Panc1 (cell line): ENCODE measurements around the gene RNF213. TPM values are rescaled to one million over a fixed set of nuclear protein-coding genes. Genes with fewer than 3 reads are reported as not detected.

Source experiments
- ATAC-seq: fragments of 200-7000 bp; cut with Tn5 transposase; 2 replicates; pipeline ENCODE4 v1.9.1; 2020; ENCODE audit warnings: mild to moderate bottlenecking, moderate library complexity
- BruUV-seq: library from RNA; stranded (reverse); fragments of 400-500 nt; replicated peaks from 2 replicates; lab custom pipeline; 2021; lab: Mats Ljungman, UMichigan
- CTCF ChIA-PET: fragments of 300-600 bp; sonication (Branson Sonifier 250); formaldehyde crosslinking; loops from one replicate; lab custom pipeline; 2022; ENCODE audit warnings: antibody characterized with exemption; lab: Charles Lee
- POLR2A ChIA-PET: fragments of 300-600 bp; sonication (Branson Sonifier 250); formaldehyde crosslinking; loops from one replicate; lab custom pipeline; 2022; ENCODE audit warnings: antibody characterized with exemption; lab: Charles Lee
- DNase-seq: peaks from one replicate; pipeline ENCODE4 v3.0.0-alpha.2; 2010; ENCODE audit warnings: low read depth, low spot score
- H3K27ac ChIP-seq: 2 replicates; pipeline ENCODE4 v1.5.1; 2011; ENCODE audit warnings: mild to moderate bottlenecking, low read length, inconsistent platforms
- H3K27me3 ChIP-seq: fragments of 200-500 bp; sonication (Bioruptor generic); 2 replicates; pipeline ENCODE4 v1.6.0; 2014; ENCODE audit warnings: low read length, inconsistent platforms; ENCODE audit not compliant: control insufficient read depth, insufficient read depth
- H3K36me3 ChIP-seq: fragments of 200-500 bp; sonication (Bioruptor generic); 2 replicates; pipeline ENCODE4 v1.5.1; 2014; ENCODE audit warnings: inconsistent platforms, mild to moderate bottlenecking, low read length, moderate library complexity; ENCODE audit not compliant: control insufficient read depth, insufficient read depth
- H3K4me1 ChIP-seq: 2 replicates; pipeline ENCODE4 v1.5.1; 2011; ENCODE audit warnings: inconsistent platforms, mild to moderate bottlenecking, low read length, moderate library complexity; ENCODE audit not compliant: control insufficient read depth, insufficient read depth
- H3K4me3 ChIP-seq, 2 experiments: 2 replicates each; pipeline ENCODE4 v1.5.1; 2011 to 2012; ENCODE audit warnings: low read depth in 2 of 2, low read length in 2 of 2, mild to moderate bottlenecking in 2 of 2, inconsistent platforms in 1 of 2, moderate library complexity in 1 of 2
- H3K9me3 ChIP-seq: fragments of 200-500 bp; sonication (Bioruptor generic); 2 replicates; pipeline ENCODE4 v1.5.1; 2014; ENCODE audit warnings: low read depth, mild to moderate bottlenecking, inconsistent platforms, low read length, moderate library complexity; ENCODE audit not compliant: control insufficient read depth, insufficient read depth
- CTCF ChIP-seq: fragments of 450-650 bp; IDR thresholded peaks from 2 replicates; pipeline ENCODE4 v1.5.1; 2017; ENCODE audit warnings: mild to moderate bottlenecking
- POLR2AphosphoS5 ChIP-seq: IDR thresholded peaks from 2 replicates; pipeline ENCODE4 v1.6.1; 2012; ENCODE audit warnings: mild to moderate bottlenecking, low read depth, low read length, moderate library complexity
- REST ChIP-seq, 2 experiments: IDR thresholded peaks; 2 replicates each; pipeline ENCODE4 v1.6.1; 2011 to 2012; ENCODE audit warnings: low read depth in 2 of 2, control low read depth in 1 of 2, low read length in 1 of 2, mild to moderate bottlenecking in 1 of 2, moderate library complexity in 1 of 2; ENCODE audit not compliant: insufficient read depth in 1 of 2
- SIN3A ChIP-seq: IDR thresholded peaks from 2 replicates; pipeline ENCODE4 v1.6.1; 2012; ENCODE audit warnings: low read depth, mild to moderate bottlenecking, low read length, moderate library complexity, borderline replicate concordance; ENCODE audit not compliant: insufficient read depth
- TCF7L2 ChIP-seq: IDR thresholded peaks from 2 replicates; pipeline ENCODE4 v1.6.1; 2011; ENCODE audit warnings: mild to moderate bottlenecking, low read depth, low read length, inconsistent platforms
- in situ Hi-C: cut with HindIII; loops from 2 replicates; pipeline ENCODE4 v1.10.0; 2016; ENCODE audit warnings: low sequenced_read_pairs, low pct_unique_long_range_greater_than_20kb
- intact Hi-C: fragments of 100-400 bp; cut with micrococcal nuclease; formaldehyde crosslinking; loops from one replicate; pipeline ENCODE4 v1.10.0; 2022; ENCODE audit not compliant: unreplicated experiment
- total RNA-seq: library from RNA; stranded (reverse); gene quantifications from one replicate; pipeline ENCODE4 v1.2.1, GENCODE V29; 2021; ENCODE audit not compliant: unreplicated experiment

The RNF213 gene
- total RNA-seq, 1 experiment from 2014 or later: 230 TPM

GRCh38 chr17:80227156-80227555 is 33.5 kb upstream of the RNF213 start:
- intact Hi-C loops: no loop called here
- in situ Hi-C loops: no loop called here
- POLR2A ChIA-PET: no interaction called here

GRCh38 chr17:80227666-80228065 is 33.0 kb upstream of the RNF213 start:
- TF ChIP-seq TCF7L2 (no peak), POLR2AphosphoS5 (no peak), REST (IDR thresholded peaks at IDR 0.05; ENCODE audit: insufficient read depth in 1 of 2, low read depth in 2 of 2, low read length in 1 of 2) (no peak), CTCF (no peak)
- Histone ChIP-seq H3K27ac (no peak overlapping the region), H3K36me3 (no peaks in the 10 kb centered on the region), H3K4me1 (no peaks in the 10 kb centered on the region; the same call in 1 of the 2 replicates), H3K9me3 (peaks cover 9% of the 10 kb centered on the region; the same call in 1 of the 2 replicates), H3K4me3 (no peak overlapping the region), H3K27me3 (no peaks in the 10 kb centered on the region)
- ATAC-seq (no peak), DNase-seq (no peak)
- CTCF ChIA-PET: no interaction called here
- no TSS peak for BruUV-seq
- intact Hi-C loops (no loop called here), in situ Hi-C loops (no loop called here)
- POLR2A ChIA-PET: no interaction called here

More at GRCh38 chr17:80227156-80227555, 33.5 kb upstream of the RNF213 start:
- TF ChIP-seq REST (IDR thresholded peaks at IDR 0.05; ENCODE audit: insufficient read depth in 1 of 2, low read depth in 2 of 2, low read length in 1 of 2): no peak
- no peak for TF ChIP-seq SIN3A
- TF ChIP-seq POLR2AphosphoS5: no peak
- TF ChIP-seq TCF7L2: no peak
- TF ChIP-seq CTCF: no peak
- peaks cover 4% of the 10 kb centered on the region; the same call in 1 of the 2 replicates for H3K9me3 ChIP-seq
- H3K27ac ChIP-seq: no peak overlapping the region
- BruUV-seq: no TSS peak
- no peak overlapping the region for H3K4me3 ChIP-seq
- DNase-seq (no peak), ATAC-seq (no peak)
- no peaks in the 10 kb centered on the region; the same call in 1 of the 2 replicates for H3K4me1 ChIP-seq
- H3K27me3 ChIP-seq: no peaks in the 10 kb centered on the region
- H3K36me3 ChIP-seq: no peaks in the 10 kb centered on the region
- CTCF ChIA-PET: no interaction called here
